WERI-Rb-1 (cell line): ENCODE results near the gene ENOX1.

Experiments used
- DNase-seq: peaks from one replicate; pipeline ENCODE4 v3.0.0-alpha.2; 2020
- H3K27ac ChIP-seq: fragments of 250-450 bp; sonication (Bioruptor Pico); 2 replicates; pipeline ENCODE4 v1.5.1; 2020; ENCODE audit warnings: mild to moderate bottlenecking, moderate library complexity
- H3K27me3 ChIP-seq: fragments of 250-450 bp; sonication (Bioruptor Pico); 2 replicates; pipeline ENCODE4 v1.5.1; 2021; ENCODE audit warnings: mild to moderate bottlenecking, low read depth, moderate library complexity; ENCODE audit not compliant: insufficient read depth, severe bottlenecking
- H3K36me3 ChIP-seq: fragments of 250-450 bp; sonication (Bioruptor Pico); 2 replicates; pipeline ENCODE4 v1.5.1; 2020; ENCODE audit warnings: mild to moderate bottlenecking, moderate library complexity
- H3K4me3 ChIP-seq: 2 replicates; pipeline ENCODE4 v1.5.1; 2011; ENCODE audit warnings: low read depth, mild to moderate bottlenecking, control low read depth, low read length
- H3K9me3 ChIP-seq: fragments of 250-450 bp; sonication (Bioruptor Pico); 2 replicates; pipeline ENCODE4 v1.5.1; 2021; ENCODE audit warnings: mild to moderate bottlenecking, moderate library complexity; ENCODE audit not compliant: severe bottlenecking
- CTCF ChIP-seq: IDR thresholded peaks from 2 replicates; pipeline ENCODE4 v1.5.1; 2011; ENCODE audit warnings: low read depth, mild to moderate bottlenecking, control low read depth, inconsistent platforms, low read length

Gene ENOX1

GRCh38 chr13:43204591-43204990, 582.2 kb downstream of the ENOX1 start:
- no peaks in the 10 kb centered on the region for H3K36me3 ChIP-seq
- no peak for TF ChIP-seq CTCF
- H3K27me3 ChIP-seq, result no peaks in the 10 kb centered on the region
- H3K27ac ChIP-seq, result no peak overlapping the region
- DNase-seq, result no peak
- no peak overlapping the region for H3K4me3 ChIP-seq
- H3K9me3 ChIP-seq, result no peaks in the 10 kb centered on the region

- Histone ChIP-seq H3K4me3 (no peak overlapping the region), H3K9me3 (no peaks in the 10 kb centered on the region), H3K27ac (no peak overlapping the region), H3K36me3 (no peaks in the 10 kb centered on the region), H3K27me3 (no peaks in the 10 kb centered on the region)
- no peak for TF ChIP-seq CTCF
- DNase-seq, result no peak
Observed at GRCh38 chr13:43203781-43204180, 583.0 kb downstream of the ENOX1 start.

GRCh38 chr13:43200736-43201135, 586.0 kb downstream of the ENOX1 start:
- TF ChIP-seq CTCF, result no peak
- no peak for DNase-seq
- Histone ChIP-seq H3K27ac (no peak overlapping the region), H3K36me3 (no peaks in the 10 kb centered on the region), H3K4me3 (no peak overlapping the region), H3K27me3 (no peaks in the 10 kb centered on the region), H3K9me3 (no peaks in the 10 kb centered on the region)

- H3K27ac ChIP-seq, result no peak overlapping the region
- H3K27me3 ChIP-seq, result no peaks in the 10 kb centered on the region
- TF ChIP-seq CTCF, result no peak
- no peak overlapping the region for H3K4me3 ChIP-seq
- H3K9me3 ChIP-seq, result no peaks in the 10 kb centered on the region
- DNase-seq, result no peak
- no peaks in the 10 kb centered on the region for H3K36me3 ChIP-seq
Observed at GRCh38 chr13:43200307-43200706, 586.5 kb downstream of the ENOX1 start.

GRCh38 chr13:43196750-43197370, 589.9 kb downstream of the ENOX1 start:
- Histone ChIP-seq H3K9me3 (no peaks in the 10 kb centered on the region), H3K27me3 (no peaks in the 10 kb centered on the region), H3K36me3 (no peaks in the 10 kb centered on the region), H3K4me3 (no peak overlapping the region), H3K27ac (no peak overlapping the region)
- TF ChIP-seq CTCF, result no peak
- DNase-seq, result no peak

- peak; percentile 13 for DNase-seq
- Histone ChIP-seq H3K27ac (no peak overlapping the region), H3K36me3 (no peaks in the 10 kb centered on the region), H3K4me3 (no peak overlapping the region), H3K27me3 (no peaks in the 10 kb centered on the region), H3K9me3 (no peaks in the 10 kb centered on the region)
- peak; percentile 23; the same call in 1 of the 2 replicates for TF ChIP-seq CTCF
Observed at GRCh38 chr13:43196086-43196621, 590.6 kb downstream of the ENOX1 start.
